ENCODE results near the gene RAD9A. TPM values are rescaled to one million over a fixed set of nuclear protein-coding genes. Genes with fewer than 3 reads are reported as not detected.

RAD9A gene
- total and polyA plus RNA-seq, 9 of the 15 experiments (the other 6 are each of a cell fraction or from before 2014, with no cell fraction given) = 1.4 to 41.2 (median 16.1) TPM

- TF ChIP-seq PATZ1 (CRISPR knock-in tag; IDR thresholded peaks at IDR 0.05; ENCODE audit: borderline replicate concordance) (no peak), ZNF609 (CRISPR knock-in tag; IDR thresholded peaks at IDR 0.05; ENCODE audit: borderline replicate concordance) (no peak), ZNF280B (CRISPR knock-in tag; IDR thresholded peaks at IDR 0.05) (no peak), ZNF584 (CRISPR knock-in tag; IDR thresholded peaks at IDR 0.05; ENCODE audit: low read depth) (0 out of 2 replicates have a peak, but pooled peaks have one; percentile 13), MED1 (CRISPR knock-in tag; IDR thresholded peaks at IDR 0.05; ENCODE audit: borderline replicate concordance) (no peak), PREB (CRISPR knock-in tag; IDR thresholded peaks at IDR 0.05) (no peak), TSHZ1 (CRISPR knock-in tag; IDR thresholded peaks at IDR 0.05) (no peak), ZNF324 (CRISPR knock-in tag; IDR thresholded peaks at IDR 0.05) (no peak)
Observed at GRCh38 chr11:67373648-67374570, 17.9 kb upstream of the RAD9A start (continued).
